GM23338 (cell line): ENCODE data around the gene DIPK1A. TPM values are rescaled to one million over a fixed set of nuclear protein-coding genes. Genes with fewer than 3 reads are reported as not detected.

Source experiments
- ATAC-seq: fragments of 200-7000 bp; cut with Tn5 transposase; 3 replicates; pipeline ENCODE4 v1.9.1; 2020
- DNase-seq: peaks from one replicate; pipeline ENCODE4 v3.0.0-alpha.2; 2015; ENCODE audit warnings: low spot score
- H2AFZ ChIP-seq: fragments of 200-600 bp; sonication (generic); 2 replicates; pipeline ENCODE4 v1.8.0; 2016; ENCODE audit warnings: antibody characterized with exemption, mild to moderate bottlenecking, moderate library complexity
- H3F3A ChIP-seq: fragments of 200-600 bp; sonication (generic); replicated peaks from 2 replicates; pipeline ENCODE4 v1.8.0; 2017; ENCODE audit warnings: antibody characterized with exemption, mixed run types, low read depth
- H3K27ac ChIP-seq: fragments of 200-600 bp; sonication (generic); 2 replicates; pipeline ENCODE4 v1.6.1; 2016; ENCODE audit warnings: low read depth
- H3K27me3 ChIP-seq: fragments of 200-600 bp; sonication (generic); 2 replicates; pipeline ENCODE4 v1.8.0; 2016; ENCODE audit warnings: mild to moderate bottlenecking, mixed run types, moderate library complexity; ENCODE audit not compliant: insufficient read depth
- H3K36me3 ChIP-seq: fragments of 200-600 bp; sonication (generic); 2 replicates; pipeline ENCODE4 v1.8.0; 2016; ENCODE audit warnings: mild to moderate bottlenecking; ENCODE audit not compliant: insufficient read depth
- H3K4me1 ChIP-seq: fragments of 200-600 bp; sonication (generic); 2 replicates; pipeline ENCODE4 v1.8.0; 2016; ENCODE audit warnings: mild to moderate bottlenecking, moderate library complexity; ENCODE audit not compliant: insufficient read depth
- H3K4me2 ChIP-seq: fragments of 200-600 bp; sonication (generic); 2 replicates; pipeline ENCODE4 v1.7.1; 2017; ENCODE audit warnings: mixed run types
- H3K4me3 ChIP-seq: fragments of 200-600 bp; sonication (generic); 2 replicates; pipeline ENCODE4 v1.6.1; 2016; ENCODE audit warnings: mixed run types
- H3K79me2 ChIP-seq: fragments of 200-600 bp; sonication (generic); replicated peaks from 2 replicates; pipeline ENCODE4 v1.8.0; 2017; ENCODE audit warnings: mild to moderate bottlenecking; ENCODE audit not compliant: insufficient read depth
- H3K9me2 ChIP-seq: fragments of 200-600 bp; sonication (generic); 2 replicates; pipeline ENCODE4 v1.8.0; 2017; ENCODE audit not compliant: insufficient read depth
- H4K20me1 ChIP-seq: fragments of 200-600 bp; sonication (generic); replicated peaks from 2 replicates; pipeline ENCODE4 v1.8.0; 2017; ENCODE audit warnings: mild to moderate bottlenecking; ENCODE audit not compliant: insufficient read depth
- H3K27ac Mint-ChIP-seq: 2 replicates; pipeline ENCODE4 v1.8.0; 2020; ENCODE audit warnings: inconsistent platforms, mild to moderate bottlenecking, moderate library complexity, mixed read lengths
- H3K27me3 Mint-ChIP-seq: 3 replicates; pipeline ENCODE4 v1.8.0; 2022; ENCODE audit warnings: low read depth, mild to moderate bottlenecking, moderate library complexity, mixed read lengths, inconsistent platforms; ENCODE audit not compliant: insufficient read depth, poor library complexity
- H3K36me3 Mint-ChIP-seq: 3 replicates; pipeline ENCODE4 v1.8.0; 2021; ENCODE audit warnings: low read depth, mild to moderate bottlenecking, inconsistent platforms, moderate library complexity, mixed read lengths
- H3K4me1 Mint-ChIP-seq: 3 replicates; pipeline ENCODE4 v1.8.0; 2020; ENCODE audit warnings: mild to moderate bottlenecking, inconsistent platforms, mixed read lengths
- H3K4me3 Mint-ChIP-seq: 3 replicates; pipeline ENCODE4 v1.8.0; 2021; ENCODE audit warnings: moderate library complexity, mild to moderate bottlenecking, inconsistent platforms, mixed read lengths
- H3K9me3 Mint-ChIP-seq: 3 replicates; pipeline ENCODE4 v1.8.0; 2020; ENCODE audit warnings: moderate library complexity, mild to moderate bottlenecking, inconsistent platforms, mixed read lengths
- CREB1 ChIP-seq: fragments of 250-450 bp; sonication (Bioruptor Pico); IDR thresholded peaks from 2 replicates; pipeline ENCODE4 v1.5.0; 2020; ENCODE audit warnings: low read depth, mild to moderate bottlenecking, moderate library complexity
- CTCF ChIP-seq, 2 experiments: fragments of 200-600 bp in 1 of 2; sonication (generic) in 1 of 2; conservative IDR thresholded peaks; 2 replicates each; pipeline versions ENCODE4 v1.5.1 to v1.6.1; 2016 to 2017; ENCODE audit warnings: antibody characterized with exemption in 2 of 2, low read depth in 2 of 2, mild to moderate bottlenecking in 2 of 2, moderate library complexity in 1 of 2
- ETS1 ChIP-seq: IDR thresholded peaks from 2 replicates; pipeline ENCODE4 v1.6.1; 2016; ENCODE audit warnings: antibody characterized with exemption
- EZH2 ChIP-seq: fragments of 200-600 bp; sonication (generic); IDR thresholded peaks from one replicate; pipeline ENCODE4 v1.8.0; 2017; ENCODE audit warnings: antibody characterized with exemption, mild to moderate bottlenecking, low read depth; ENCODE audit not compliant: unreplicated experiment
- EZH2phosphoT487 ChIP-seq: fragments of 200-600 bp; sonication (generic); IDR thresholded peaks from one replicate; pipeline ENCODE4 v1.8.1; 2018; ENCODE audit warnings: antibody characterized with exemption; ENCODE audit not compliant: unreplicated experiment
- JUNB ChIP-seq: IDR thresholded peaks from one replicate; pipeline ENCODE4 v1.6.1; 2016; ENCODE audit warnings: antibody characterized with exemption; ENCODE audit not compliant: unreplicated experiment
- NANOG ChIP-seq: IDR thresholded peaks from 2 replicates; pipeline ENCODE4 v1.6.1; 2016; ENCODE audit warnings: antibody characterized with exemption, borderline replicate concordance
- POLR2AphosphoS5 ChIP-seq: IDR thresholded peaks from 2 replicates; pipeline ENCODE4 v1.6.1; 2016; ENCODE audit warnings: antibody characterized with exemption, low read depth
- REST ChIP-seq: IDR thresholded peaks from one replicate; pipeline ENCODE4 v1.6.1; 2018; ENCODE audit warnings: antibody characterized with exemption; ENCODE audit not compliant: unreplicated experiment
- STAT1 ChIP-seq: IDR thresholded peaks from one replicate; pipeline ENCODE4 v1.6.1; 2016; ENCODE audit warnings: antibody characterized with exemption; ENCODE audit not compliant: unreplicated experiment
- ZNF114 ChIP-seq: fragments of 250-450 bp; sonication (Bioruptor Pico); IDR thresholded peaks from 2 replicates; pipeline ENCODE4 v1.5.0; 2020; ENCODE audit warnings: mild to moderate bottlenecking, moderate library complexity
- ZNF331 ChIP-seq: fragments of 250-450 bp; sonication (Bioruptor Pico); IDR thresholded peaks from 2 replicates; pipeline ENCODE4 v1.5.0; 2020; ENCODE audit warnings: low read depth, mild to moderate bottlenecking, moderate library complexity
- polyA plus RNA-seq: library from polyadenylated mRNA; unstranded; fragments of >200 nt; fragmentation: Nextera tagmentation; extraction: Ambion mirVana; gene quantifications from 2 replicates; pipeline ENCODE4 v1.2.1, GENCODE V29; 2016
- total RNA-seq: library from RNA; depleted of rRNA; stranded (reverse); fragments of >200 nt; shearing (Covaris generic); gene quantifications from 2 replicates; pipeline ENCODE4 v1.2.3, GENCODE V29; 2014
- TF ChIP-seq, protein P1 (sequence below): fragments of 250-450 bp; sonication (Bioruptor Pico); IDR thresholded peaks from 2 replicates; pipeline ENCODE4 v1.5.0; 2020; ENCODE audit warnings: mild to moderate bottlenecking, moderate library complexity

Gene DIPK1A
- total and polyA plus RNA-seq, 2 experiments from 2014 or later = 4.8 to 6.1 TPM

- DNase-seq = no peak
- Mint-ChIP-seq H3K9me3 (no peaks in the 10 kb centered on the region), H3K27ac (no peak overlapping the region), H3K4me1 (peaks cover 8% of the 10 kb centered on the region; the same call in 2 of the 3 replicates), H3K36me3 (no peaks in the 10 kb centered on the region), H3K27me3 (peaks cover 4% of the 10 kb centered on the region), H3K4me3 (no peak overlapping the region)
- Histone ChIP-seq H3K9me2 (no peaks in the 10 kb centered on the region), H3K4me3 (no peak overlapping the region), H4K20me1 (no peaks in the 10 kb centered on the region; the same call in 1 of the 2 replicates), H3K27ac (no peak overlapping the region), H2AFZ (no peak overlapping the region), H3K79me2 (no peaks in the 10 kb centered on the region), H3K4me2 (no peak overlapping the region), H3K36me3 (no peaks in the 10 kb centered on the region), H3K27me3 (peaks cover 8% of the 10 kb centered on the region), H3F3A (0 out of 2 replicates have a peak, but pooled peaks cover 4% of the 10 kb centered on the region), H3K4me1 (peaks cover 12% of the 10 kb centered on the region)
- TF ChIP-seq ZNF331 (CRISPR knock-in tag) (no peak), ZNF114 (no peak), CTCF (conservative IDR thresholded peaks at IDR 0.05; ENCODE audit: low read depth in 2 of 2) (no peak), NANOG (no peak), STAT1 (no peak), POLR2AphosphoS5 (no peak), ETS1 (no peak), CREB1 (CRISPR knock-in tag) (no peak), EZH2phosphoT487 (no peak), JUNB (no peak), EZH2 (no peak), REST (no peak)
- TF ChIP-seq, protein P1, sequence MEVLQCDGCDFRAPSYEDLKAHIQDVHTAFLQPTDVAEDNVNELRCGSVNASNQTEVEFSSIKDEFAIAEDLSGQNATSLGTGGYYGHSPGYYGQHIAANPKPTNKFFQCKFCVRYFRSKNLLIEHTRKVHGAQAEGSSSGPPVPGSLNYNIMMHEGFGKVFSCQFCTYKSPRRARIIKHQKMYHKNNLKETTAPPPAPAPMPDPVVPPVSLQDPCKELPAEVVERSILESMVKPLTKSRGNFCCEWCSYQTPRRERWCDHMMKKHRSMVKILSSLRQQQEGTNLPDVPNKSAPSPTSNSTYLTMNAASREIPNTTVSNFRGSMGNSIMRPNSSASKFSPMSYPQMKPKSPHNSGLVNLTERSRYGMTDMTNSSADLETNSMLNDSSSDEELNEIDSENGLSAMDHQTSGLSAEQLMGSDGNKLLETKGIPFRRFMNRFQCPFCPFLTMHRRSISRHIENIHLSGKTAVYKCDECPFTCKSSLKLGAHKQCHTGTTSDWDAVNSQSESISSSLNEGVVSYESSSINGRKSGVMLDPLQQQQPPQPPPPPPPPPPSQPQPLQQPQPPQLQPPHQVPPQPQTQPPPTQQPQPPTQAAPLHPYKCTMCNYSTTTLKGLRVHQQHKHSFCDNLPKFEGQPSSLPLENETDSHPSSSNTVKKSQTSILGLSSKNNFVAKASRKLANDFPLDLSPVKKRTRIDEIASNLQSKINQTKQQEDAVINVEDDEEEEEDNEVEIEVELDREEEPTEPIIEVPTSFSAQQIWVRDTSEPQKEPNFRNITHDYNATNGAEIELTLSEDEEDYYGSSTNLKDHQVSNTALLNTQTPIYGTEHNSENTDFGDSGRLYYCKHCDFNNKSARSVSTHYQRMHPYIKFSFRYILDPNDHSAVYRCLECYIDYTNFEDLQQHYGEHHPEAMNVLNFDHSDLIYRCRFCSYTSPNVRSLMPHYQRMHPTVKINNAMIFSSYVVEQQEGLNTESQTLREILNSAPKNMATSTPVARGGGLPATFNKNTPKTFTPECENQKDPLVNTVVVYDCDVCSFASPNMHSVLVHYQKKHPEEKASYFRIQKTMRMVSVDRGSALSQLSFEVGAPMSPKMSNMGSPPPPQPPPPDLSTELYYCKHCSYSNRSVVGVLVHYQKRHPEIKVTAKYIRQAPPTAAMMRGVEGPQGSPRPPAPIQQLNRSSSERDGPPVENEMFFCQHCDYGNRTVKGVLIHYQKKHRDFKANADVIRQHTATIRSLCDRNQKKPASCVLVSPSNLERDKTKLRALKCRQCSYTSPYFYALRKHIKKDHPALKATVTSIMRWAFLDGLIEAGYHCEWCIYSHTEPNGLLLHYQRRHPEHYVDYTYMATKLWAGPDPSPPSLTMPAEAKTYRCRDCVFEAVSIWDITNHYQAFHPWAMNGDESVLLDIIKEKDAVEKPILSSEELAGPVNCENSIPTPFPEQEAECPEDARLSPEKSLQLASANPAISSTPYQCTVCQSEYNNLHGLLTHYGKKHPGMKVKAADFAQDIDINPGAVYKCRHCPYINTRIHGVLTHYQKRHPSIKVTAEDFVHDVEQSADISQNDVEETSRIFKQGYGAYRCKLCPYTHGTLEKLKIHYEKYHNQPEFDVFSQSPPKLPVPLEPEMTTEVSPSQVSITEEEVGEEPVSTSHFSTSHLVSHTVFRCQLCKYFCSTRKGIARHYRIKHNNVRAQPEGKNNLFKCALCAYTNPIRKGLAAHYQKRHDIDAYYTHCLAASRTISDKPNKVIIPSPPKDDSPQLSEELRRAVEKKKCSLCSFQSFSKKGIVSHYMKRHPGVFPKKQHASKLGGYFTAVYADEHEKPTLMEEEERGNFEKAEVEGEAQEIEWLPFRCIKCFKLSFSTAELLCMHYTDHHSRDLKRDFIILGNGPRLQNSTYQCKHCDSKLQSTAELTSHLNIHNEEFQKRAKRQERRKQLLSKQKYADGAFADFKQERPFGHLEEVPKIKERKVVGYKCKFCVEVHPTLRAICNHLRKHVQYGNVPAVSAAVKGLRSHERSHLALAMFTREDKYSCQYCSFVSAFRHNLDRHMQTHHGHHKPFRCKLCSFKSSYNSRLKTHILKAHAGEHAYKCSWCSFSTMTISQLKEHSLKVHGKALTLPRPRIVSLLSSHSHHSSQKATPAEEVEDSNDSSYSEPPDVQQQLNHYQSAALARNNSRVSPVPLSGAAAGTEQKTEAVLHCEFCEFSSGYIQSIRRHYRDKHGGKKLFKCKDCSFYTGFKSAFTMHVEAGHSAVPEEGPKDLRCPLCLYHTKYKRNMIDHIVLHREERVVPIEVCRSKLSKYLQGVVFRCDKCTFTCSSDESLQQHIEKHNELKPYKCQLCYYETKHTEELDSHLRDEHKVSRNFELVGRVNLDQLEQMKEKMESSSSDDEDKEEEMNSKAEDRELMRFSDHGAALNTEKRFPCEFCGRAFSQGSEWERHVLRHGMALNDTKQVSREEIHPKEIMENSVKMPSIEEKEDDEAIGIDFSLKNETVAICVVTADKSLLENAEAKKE = no peak
- ATAC-seq = no peak
Observed at GRCh38 chr1:92964998-92965397, 3.7 kb upstream of the DIPK1A start.
